OCI-LY1 (cell line): ENCODE results near the gene SART3.
"Not testable (repeated sequence)": the region's sequence is repeated elsewhere in the genome, so short reads cannot be mapped to it uniquely, and the experiment has no call there.

Experiments used
- EZH2 ChIP-seq: fragments of 200-600 bp; sonication (generic), shearing (Covaris generic); IDR thresholded peaks from 2 replicates; pipeline ENCODE4 v1.8.0; 2017; ENCODE audit warnings: borderline replicate concordance, mixed run types, mild to moderate bottlenecking, antibody characterized with exemption, low read length, moderate library complexity, mixed read lengths
- TF ChIP-seq, protein P1 (sequence below): fragments of 200-600 bp; sonication (generic), shearing (Covaris generic); IDR thresholded peaks from 2 replicates; pipeline ENCODE4 v1.5.1; 2017; ENCODE audit warnings: mild to moderate bottlenecking, antibody characterized with exemption, low read length, moderate library complexity, mixed read lengths

DNA sequence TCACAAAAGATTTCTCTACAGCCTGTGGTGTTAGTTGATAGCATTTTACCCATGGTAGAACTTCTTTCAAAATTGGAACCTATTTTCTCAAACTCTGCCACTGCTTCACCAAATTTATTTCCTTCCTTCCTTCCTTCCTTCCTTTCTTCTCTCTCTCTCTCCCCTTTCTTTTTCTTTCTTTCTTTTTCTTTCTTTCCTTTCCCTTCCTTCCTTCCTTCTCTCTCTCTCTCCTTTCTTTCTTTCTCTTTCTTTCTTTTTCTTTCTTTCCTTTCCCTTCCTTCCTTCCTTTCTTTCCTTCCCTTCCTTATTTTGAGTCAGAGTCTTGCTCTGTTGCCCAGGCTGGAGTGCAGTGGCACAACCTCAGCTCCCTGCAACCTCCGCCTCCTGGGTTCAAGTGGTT, 13.3 kb upstream of the SART3 start:
- TF ChIP-seq, protein P1, sequence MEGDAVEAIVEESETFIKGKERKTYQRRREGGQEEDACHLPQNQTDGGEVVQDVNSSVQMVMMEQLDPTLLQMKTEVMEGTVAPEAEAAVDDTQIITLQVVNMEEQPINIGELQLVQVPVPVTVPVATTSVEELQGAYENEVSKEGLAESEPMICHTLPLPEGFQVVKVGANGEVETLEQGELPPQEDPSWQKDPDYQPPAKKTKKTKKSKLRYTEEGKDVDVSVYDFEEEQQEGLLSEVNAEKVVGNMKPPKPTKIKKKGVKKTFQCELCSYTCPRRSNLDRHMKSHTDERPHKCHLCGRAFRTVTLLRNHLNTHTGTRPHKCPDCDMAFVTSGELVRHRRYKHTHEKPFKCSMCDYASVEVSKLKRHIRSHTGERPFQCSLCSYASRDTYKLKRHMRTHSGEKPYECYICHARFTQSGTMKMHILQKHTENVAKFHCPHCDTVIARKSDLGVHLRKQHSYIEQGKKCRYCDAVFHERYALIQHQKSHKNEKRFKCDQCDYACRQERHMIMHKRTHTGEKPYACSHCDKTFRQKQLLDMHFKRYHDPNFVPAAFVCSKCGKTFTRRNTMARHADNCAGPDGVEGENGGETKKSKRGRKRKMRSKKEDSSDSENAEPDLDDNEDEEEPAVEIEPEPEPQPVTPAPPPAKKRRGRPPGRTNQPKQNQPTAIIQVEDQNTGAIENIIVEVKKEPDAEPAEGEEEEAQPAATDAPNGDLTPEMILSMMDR: not testable (repeated sequence)
- not testable (repeated sequence) for TF ChIP-seq EZH2
